HG02623 (cell line): ENCODE measurements around the gene YJEFN3.

ENCODE experiments used
- ATAC-seq: cut with Tn5 transposase; IDR thresholded peaks from one replicate; pipeline ENCODE4 v1.9.1; 2021; ENCODE audit warnings: moderate library complexity; ENCODE audit not compliant: unreplicated experiment

YJEFN3 gene

GRCh38 chr19:19517235-19517619 lies 11.5 kb upstream of the YJEFN3 start:
- no peak for ATAC-seq

- ATAC-seq: no peak
Observed at GRCh38 chr19:19520989-19521388, 7.7 kb upstream of the YJEFN3 start.

- no peak for ATAC-seq
Observed at GRCh38 chr19:19523177-19523576, 5.5 kb upstream of the YJEFN3 start.

- ATAC-seq: no peak
Observed at GRCh38 chr19:19524053-19524452, 4.7 kb upstream of the YJEFN3 start.

- no peak for ATAC-seq
Observed at GRCh38 chr19:19525611-19526380, 2.9 kb upstream of the YJEFN3 start.

- no peak for ATAC-seq
Observed at GRCh38 chr19:19526581-19527370, 1.9 kb upstream of the YJEFN3 start.

GRCh38 chr19:19527371-19527656 lies 1.4 kb upstream of the YJEFN3 start:
- ATAC-seq: no peak

- ATAC-seq: no peak
Observed at GRCh38 chr19:19527674-19528625, 761 bp upstream of the YJEFN3 start.

GRCh38 chr19:19529783-19530422 lies 1.2 kb downstream of the YJEFN3 start:
- no peak for ATAC-seq

- no peak for ATAC-seq
Observed at GRCh38 chr19:19530423-19530804, 1.7 kb downstream of the YJEFN3 start.

GRCh38 chr19:19530889-19531288 lies 2.2 kb downstream of the YJEFN3 start:
- no peak for ATAC-seq

GRCh38 chr19:19531951-19532805 lies 3.5 kb downstream of the YJEFN3 start:
- no peak for ATAC-seq

GRCh38 chr19:19532806-19533701 lies 4.3 kb downstream of the YJEFN3 start:
- ATAC-seq: no peak

GRCh38 chr19:19533841-19534240 lies 5.1 kb downstream of the YJEFN3 start:
- ATAC-seq: no peak

- no peak for ATAC-seq
Observed at GRCh38 chr19:19534556-19535265, 6.0 kb downstream of the YJEFN3 start.

GRCh38 chr19:19535311-19536191 lies 6.8 kb downstream of the YJEFN3 start:
- no peak for ATAC-seq
